CD4-positive, alpha-beta T cell treated with Interleukin-21 for 1 hour (primary cell): ENCODE data around the gene APOA1.

ENCODE experiments used
- DNase-seq: peaks from one replicate; pipeline ENCODE4 v3.0.0-alpha.2; 2020

The APOA1 gene

DNA sequence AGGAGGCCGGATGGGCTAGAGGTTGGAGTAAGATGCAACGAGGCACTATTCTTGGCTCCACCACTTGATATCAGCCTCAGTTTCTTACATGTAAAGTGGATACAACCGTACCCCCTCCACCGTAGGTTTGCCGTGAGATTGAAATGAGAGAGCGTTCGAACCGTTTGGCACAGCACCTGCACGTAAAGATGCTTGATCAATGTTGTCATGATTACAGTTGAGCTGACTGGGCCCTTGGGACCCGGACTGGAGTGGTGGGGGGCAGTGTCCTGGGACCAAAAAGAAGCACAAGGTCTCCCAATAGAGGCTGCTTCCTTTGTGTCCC lies 4.0 kb downstream of the APOA1 start:
- DNase-seq: no peak

DNA sequence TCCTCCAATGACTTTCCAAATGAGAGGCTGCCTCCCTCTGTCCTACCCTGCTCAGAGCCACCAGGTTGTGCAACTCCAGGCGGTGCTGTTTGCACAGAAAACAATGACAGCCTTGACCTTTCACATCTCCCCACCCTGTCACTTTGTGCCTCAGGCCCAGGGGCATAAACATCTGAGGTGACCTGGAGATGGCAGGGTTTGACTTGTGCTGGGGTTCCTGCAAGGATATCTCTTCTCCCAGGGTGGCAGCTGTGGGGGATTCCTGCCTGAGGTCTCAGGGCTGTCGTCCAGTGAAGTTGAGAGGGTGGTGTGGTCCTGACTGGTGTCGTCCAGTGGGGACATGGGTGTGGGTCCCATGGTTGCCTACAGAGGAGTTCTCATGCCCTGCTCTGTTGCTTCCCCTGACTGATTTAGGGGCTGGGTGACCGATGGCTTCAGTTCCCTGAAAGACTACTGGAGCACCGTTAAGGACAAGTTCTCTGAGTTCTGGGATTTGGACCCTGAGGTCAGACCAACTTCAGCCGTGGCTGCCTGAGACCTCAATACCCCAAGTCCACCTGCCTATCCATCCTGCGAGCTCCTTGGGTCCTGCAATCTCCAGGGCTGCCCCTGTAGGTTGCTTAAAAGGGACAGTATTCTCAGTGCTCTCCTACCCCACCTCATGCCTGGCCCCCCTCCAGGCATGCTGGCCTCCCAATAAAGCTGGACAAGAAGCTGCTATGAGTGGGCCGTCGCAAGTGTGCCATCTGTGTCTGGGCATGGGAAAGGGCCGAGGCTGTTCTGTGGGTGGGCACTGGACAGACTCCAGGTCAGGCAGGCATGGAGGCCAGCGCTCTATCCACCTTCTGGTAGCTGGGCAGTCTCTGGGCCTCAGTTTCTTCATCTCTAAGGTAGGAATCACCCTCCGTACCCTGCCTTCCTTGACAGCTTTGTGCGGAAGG lies 4.8 kb downstream of the APOA1 start:
- no peak for DNase-seq

DNA sequence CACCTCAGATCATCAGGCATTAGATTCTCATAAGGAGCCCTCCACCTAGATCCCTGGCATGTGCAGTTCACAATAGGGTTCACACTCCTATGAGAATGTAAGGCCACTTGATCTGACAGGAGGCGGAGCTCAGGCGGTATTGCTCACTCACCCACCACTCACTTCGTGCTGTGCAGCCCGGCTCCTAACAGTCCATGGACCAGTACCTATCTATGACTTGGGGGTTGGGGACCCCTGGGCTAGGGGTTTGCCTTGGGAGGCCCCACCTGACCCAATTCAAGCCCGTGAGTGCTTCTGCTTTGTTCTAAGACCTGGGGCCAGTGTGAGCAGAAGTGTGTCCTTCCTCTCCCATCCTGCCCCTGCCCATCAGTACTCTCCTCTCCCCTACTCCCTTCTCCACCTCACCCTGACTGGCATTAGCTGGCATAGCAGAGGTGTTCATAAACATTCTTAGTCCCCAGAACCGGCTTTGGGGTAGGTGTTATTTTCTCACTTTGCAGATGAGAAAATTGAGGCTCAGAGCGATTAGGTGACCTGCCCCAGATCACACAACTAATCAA lies 5.6 kb downstream of the APOA1 start:
- no peak for DNase-seq

DNA sequence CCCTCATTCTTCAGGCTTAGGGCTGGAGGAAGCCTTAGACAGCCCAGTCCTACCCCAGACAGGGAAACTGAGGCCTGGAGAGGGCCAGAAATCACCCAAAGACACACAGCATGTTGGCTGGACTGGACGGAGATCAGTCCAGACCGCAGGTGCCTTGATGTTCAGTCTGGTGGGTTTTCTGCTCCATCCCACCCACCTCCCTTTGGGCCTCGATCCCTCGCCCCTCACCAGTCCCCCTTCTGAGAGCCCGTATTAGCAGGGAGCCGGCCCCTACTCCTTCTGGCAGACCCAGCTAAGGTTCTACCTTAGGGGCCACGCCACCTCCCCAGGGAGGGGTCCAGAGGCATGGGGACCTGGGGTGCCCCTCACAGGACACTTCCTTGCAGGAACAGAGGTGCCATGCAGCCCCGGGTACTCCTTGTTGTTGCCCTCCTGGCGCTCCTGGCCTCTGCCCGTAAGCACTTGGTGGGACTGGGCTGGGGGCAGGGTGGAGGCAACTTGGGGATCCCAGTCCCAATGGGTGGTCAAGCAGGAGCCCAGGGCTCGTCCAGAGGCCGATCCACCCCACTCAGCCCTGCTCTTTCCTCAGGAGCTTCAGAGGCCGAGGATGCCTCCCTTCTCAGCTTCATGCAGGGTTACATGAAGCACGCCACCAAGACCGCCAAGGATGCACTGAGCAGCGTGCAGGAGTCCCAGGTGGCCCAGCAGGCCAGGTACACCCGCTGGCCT lies 7.1 kb downstream of the APOA1 start:
- DNase-seq: no peak

DNA sequence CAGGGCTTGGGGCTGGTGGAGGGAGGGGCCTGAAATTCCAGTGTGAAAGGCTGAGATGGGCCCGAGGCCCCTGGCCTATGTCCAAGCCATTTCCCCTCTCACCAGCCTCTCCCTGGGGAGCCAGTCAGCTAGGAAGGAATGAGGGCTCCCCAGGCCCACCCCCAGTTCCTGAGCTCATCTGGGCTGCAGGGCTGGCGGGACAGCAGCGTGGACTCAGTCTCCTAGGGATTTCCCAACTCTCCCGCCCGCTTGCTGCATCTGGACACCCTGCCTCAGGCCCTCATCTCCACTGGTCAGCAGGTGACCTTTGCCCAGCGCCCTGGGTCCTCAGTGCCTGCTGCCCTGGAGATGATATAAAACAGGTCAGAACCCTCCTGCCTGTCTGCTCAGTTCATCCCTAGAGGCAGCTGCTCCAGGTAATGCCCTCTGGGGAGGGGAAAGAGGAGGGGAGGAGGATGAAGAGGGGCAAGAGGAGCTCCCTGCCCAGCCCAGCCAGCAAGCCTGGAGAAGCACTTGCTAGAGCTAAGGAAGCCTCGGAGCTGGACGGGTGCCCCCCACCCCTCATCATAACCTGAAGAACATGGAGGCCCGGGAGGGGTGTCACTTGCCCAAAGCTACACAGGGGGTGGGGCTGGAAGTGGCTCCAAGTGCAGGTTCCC lies 7.8 kb downstream of the APOA1 start, which contains the start of gene APOC3:
TSS of gene APOC3 (plus strand) at position 383 of the 659 bp plus-strand sequence. CDS start 676 bp downstream, outside the sequence.
- no peak for DNase-seq

DNA sequence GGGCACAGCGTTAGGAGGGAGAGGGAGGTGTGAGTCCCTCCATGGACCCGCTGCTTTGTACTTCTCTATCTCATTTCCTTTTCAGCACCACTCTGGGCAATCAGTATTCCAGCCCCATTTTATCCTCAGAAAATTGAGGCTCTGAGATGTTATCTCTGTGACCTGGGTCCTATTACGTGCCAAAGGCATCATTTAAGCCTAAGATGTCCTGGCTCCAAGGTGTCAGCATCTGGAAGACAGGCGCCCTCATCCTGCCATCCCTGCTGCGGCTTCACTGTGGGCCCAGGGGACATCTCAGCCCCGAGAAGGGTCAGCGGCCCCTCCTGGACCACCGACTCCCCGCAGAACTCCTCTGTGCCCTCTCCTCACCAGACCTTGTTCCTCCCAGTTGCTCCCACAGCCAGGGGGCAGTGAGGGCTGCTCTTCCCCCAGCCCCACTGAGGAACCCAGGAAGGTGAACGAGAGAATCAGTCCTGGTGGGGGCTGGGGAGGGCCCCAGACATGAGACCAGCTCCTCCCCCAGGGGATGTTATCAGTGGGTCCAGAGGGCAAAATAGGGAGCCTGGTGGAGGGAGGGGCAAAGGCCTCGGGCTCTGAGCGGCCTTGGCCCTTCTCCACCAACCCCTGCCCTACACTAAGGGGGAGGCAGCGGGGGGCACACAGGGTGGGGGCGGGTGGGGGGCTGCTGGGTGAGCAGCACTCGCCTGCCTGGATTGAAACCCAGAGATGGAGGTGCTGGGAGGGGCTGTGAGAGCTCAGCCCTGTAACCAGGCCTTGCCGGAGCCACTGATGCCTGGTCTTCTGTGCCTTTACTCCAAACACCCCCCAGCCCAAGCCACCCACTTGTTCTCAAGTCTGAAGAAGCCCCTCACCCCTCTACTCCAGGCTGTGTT lies 8.5 kb downstream of the APOA1 start:
- no peak for DNase-seq

DNA sequence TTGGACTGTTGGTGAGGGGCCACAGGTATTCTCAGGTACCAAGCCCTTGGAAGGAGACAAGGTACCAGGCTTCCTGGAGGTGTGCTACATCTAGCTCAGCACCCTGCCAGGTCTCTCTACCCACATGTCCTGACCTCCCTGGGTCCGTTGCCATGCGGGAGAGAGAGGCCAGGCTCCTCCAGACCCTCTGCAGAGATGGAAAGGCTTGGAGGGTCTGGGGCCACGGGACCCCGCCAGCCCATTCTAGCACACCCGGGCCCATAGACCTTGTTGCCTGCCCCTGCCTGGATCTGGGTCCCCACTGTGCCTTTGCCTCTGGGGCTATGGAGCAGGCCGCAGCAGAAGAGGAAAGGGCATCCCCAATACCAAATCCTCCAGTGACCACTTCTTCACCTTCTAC lies 10.0 kb downstream of the APOA1 start:
- DNase-seq: no peak

DNA sequence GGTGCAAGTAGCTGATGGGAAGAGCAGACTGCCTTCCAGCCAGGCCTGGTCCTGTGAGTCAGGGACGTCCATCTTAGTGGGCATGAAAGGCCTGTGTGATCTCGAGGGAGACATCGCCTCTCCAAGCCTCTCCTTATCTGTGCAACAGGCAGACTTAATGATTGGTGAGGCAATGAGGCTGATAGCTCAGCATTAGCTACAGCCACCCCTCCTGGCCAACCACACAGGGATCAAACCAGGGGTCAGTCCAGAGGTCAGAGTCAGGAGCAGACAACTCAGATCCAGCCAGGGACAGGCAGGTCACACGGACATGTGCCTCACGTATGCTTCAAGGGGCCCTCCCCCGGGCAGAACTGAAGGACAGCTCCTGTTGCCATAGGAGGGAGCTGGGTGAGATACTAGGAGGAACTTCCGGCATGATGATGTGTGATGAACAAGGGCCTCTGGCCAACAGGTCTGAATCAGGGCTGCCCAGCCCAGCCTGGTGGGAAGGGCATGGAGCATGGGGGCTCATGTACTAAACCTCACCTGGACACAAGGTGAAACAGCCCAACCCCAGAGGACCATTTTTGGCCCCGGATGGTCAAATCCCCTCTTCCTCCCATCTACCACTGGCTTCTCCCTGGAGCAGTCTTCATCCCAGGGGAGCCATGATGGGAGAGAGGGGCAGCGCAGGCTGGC lies 10.5 kb downstream of the APOA1 start:
- DNase-seq: no peak

DNA sequence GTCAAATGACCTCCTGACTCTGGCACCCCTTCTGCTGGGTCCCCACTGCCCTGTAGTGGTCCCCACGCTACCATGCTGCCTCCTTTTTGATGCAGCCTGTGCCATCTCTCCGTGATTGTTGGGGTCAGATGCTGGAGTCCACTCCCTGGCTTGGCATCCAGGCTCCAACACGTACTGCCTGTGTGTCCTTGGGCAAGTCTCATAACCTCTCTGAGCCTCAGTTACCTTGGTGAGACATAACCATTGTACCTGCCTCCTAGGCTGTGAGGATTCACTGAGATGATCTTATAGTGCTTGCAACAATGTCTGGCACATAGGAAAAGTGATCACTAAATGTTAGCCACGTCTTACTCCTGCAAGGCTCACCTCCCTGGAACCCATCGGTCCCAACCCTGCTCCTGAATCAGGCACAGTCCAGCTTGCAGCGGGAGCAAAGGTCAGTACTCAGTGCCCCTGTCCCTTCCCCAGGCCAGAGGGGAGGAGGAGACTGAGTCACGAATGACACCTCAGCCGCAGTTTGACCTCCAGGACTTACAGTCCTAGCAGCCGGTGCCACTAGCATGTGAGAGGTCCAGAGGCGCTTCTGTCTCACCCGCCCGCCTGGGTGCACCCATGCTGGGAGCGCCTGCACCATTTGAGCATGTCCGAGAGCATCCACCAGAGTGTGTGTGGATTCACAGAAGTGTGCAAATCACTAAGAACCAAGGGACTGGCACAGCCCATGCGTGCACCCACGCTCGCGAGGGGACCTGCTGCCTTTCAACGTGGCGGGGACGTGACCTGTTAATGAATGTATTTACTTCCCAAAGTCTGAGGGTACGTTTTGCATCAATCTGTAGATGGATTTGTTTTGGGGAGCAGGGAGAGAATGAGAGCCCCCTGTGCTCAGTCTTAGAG lies 11.3 kb downstream of the APOA1 start:
- DNase-seq: no peak

DNA sequence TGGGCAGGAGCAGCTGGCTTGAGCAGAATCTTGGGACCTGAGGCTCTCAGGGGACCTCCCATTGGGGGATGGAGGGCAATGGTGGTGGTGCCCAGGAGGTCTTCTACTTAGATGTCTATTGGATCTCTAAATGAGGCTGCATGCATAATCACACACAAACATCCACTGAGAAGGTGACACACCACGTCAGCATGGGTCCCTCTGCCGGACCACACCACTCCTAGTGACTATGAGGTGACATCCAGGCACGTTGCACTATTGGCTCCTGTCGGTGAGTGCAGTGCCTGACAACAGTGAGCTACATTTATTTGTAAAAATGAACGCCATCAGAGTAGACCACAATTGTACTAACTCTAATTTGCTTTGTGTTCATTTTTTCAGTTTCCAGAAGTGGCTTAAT lies 12.0 kb downstream of the APOA1 start:
- DNase-seq: no peak

DNA sequence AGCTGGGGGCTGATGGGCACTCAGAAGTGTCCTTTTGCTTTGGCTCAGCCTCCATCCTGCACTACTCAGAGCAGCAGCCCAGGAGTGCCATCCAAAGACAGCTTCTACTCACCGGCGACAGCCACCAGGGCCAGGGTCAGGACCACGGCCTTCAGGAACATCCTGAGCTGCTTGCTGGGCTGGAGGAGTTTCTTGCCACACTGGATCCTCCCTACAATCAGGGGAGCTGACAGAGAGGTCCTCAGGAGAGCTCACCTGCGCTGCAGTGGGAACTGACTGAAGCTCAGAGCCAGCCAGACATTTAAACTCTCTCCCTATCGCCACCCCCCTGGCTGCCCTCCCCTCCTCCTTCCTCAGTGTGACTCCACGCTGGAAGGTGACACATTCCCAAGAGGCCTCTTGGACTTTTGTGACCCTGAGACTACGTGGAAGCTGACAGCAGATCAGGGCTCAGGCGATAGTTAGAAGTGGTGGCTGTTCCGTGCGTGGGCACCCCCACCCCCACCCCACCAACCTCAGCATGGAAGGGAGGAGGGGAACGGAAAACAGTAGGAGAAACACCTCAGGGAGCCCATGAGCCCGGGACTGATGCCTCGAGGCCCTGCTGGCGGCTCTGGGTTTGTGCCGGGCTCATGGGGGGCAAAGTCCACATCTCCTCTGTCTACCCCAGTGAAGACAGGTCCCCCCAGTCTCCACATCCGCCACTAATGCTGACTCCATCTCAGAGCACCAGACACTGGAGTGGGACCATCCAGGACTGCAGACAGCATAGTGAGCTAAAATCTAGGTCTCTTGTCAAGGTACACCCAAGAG lies 14.2 kb downstream of the APOA1 start, which contains the start of gene APOA4:
TSS of gene APOA4 (minus strand) at position 274 of the 813 bp plus-strand sequence. CDS start at position 161, 113 bp downstream.
- no peak for DNase-seq

DNA sequence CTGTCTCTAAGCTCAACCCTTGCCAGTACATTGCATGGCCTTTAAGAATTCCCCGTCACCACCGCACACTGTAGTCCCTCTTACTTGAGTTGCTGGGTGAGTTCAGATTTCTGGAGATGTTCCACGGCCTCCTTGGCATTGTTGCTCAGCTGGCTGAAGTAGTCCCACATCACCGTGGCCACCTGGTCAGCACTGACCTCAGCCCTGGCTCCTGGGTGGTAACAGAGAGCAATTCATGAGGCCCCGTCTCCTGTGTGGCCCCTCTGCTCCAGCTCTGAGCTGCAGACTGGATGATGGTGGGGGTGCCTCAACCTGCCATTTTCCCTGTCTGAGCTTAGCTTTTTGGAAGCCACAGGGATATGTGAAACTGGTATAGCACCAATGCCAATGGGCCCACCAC lies 14.8 kb downstream of the APOA1 start:
- DNase-seq: no peak

DNA sequence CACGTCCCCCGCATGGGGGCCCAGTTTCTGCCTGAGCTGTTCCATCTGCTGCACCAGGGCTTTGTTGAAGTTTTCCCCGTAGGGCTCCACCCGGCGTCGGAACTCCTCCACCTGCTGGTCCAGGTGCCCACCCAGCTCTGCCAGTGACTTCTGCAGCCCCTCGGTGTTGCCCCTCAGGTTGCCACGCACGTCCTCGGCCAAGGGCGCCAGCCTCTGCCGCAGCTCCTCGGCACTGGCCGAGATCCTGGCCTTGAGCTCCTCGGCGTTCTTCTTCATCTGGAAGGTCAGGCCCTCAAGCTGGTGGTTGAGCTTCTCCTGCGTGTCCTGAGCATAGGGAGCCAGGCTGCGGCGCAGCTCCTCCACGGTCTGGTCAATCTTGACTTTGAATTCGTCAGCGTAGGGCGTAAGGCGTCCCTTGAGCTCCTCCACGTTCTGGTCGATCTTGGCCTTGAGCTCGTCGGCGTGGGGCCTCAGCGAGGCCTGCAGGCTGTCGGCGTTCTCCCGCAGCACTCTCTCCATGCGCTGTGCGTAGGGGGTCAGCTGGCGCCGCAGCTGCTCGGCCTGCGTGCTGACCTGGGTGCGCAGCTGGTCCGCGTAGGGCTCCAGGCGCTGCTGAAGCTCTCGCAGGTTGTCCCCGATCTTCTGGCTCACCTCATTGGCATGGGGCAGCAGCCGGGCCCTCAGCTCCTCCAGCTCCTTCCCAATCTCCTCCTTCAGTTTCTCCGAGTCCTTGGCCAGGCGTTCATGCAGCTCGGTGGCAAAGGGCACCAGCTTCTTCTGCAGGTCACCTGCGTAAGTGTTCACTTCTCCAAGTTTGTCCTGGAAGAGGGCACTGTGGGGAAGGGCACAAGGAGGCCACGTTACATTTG lies 16.1 kb downstream of the APOA1 start:
- no peak for DNase-seq

DNA sequence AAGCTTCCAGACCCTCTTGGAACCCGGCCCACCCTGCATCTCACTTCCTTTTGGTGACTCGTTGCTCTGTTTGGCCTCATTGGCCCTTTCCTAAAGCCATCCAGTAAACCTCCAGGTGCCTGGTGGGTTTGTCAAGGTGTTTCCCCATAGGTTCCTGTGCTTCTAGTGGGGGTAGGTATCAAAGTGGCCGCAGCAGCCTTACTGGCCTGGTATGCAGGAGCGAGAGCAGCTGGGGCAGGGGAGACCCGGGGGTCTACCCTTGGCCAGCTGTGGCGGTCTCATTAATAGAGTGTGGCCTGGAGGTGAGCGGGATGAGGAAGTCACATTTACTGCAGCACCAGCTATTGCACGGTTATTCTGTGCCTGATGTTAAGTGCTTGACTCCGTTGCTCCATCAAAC lies 18.4 kb downstream of the APOA1 start:
- no peak for DNase-seq

DNA sequence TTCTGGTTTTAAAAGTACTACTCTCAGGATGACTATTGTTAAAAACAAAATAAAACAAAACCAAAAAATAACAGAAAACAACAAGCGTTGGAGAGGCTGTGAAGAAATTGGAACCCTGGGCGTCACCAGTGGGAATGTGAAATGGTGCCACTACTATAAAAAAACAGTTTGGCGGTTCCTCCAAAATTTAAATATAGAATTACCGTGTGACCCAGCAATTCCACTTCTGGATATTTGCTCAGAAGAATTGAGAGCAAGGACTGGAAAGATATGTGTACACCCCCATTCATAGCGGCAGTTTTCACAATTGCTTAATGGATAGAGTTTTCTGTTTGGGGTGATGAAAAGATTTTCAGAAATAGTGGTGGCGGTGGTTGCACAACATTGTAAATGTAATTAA lies 22.9 kb downstream of the APOA1 start:
- no peak for DNase-seq

DNA sequence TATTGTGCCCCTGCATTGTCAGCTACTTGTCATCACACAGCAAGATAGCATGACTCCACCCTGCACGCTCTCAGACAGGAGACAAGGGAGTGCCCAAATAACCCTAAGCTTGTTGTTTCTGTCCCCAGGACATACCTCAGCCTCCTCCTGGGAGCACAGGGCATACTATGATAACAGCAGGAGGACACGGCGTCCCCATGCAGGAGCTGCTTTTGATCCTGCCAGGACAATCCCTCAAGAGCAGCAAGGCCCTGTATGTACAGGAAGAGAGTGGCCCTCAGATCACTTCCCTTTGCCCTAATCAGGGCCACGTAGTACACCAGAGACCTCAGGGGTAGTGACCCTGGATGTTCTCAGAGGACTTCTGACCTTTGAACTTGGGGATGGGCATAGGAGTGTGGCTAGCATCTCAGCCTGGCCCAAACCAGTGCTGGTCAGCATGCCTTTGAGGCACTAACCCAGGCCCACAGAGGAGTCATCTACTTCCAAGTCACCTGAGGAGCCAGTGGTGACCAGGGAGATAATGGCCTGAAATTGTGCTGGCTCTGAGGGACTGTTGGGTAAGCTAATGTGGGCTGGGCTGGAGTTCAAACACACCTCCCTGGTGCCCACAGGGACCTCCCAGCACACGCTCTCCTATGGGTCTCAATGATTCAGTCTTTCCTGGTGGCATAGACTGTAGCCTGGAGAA lies 23.5 kb downstream of the APOA1 start:
- no peak for DNase-seq

DNA sequence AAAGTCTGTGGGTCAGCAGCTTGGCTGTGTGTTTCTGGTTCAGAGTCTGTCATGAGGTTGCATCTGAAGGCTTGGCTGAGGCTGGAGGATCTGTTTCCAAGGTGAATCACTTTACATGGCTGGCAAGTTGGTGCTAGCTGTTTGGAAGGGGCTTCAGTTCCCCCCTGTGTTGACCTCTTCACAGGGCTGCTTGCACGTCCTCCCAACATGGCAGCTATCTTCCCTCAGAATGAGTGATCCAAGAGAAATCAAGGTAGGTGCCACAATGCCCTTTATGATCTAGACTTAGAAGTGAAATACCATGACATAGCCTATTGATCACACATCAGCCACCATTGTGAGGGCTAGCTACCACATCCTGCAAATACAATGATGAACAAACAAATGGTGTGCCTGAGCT lies 24.3 kb downstream of the APOA1 start:
- DNase-seq: no peak

DNA sequence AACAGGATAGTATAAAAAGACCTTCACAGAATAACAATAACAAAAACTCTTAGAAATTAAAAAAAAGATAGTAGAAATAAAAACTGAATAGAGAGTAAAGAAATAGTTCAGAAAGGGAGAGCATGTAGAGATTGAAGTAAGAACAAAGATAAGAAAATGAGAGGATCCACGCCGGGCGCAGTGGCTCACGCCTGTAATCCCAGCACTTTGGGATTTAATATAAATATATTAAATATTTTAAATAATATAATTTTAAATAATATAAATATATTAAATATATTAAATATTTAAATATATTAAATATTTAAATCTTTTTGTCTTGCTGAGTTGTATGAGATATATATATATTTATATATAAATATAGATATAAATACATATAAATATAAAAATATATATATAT lies 25.3 kb downstream of the APOA1 start:
- DNase-seq: no peak
